22Rv1 (cell line): ENCODE results near the gene GOLPH3.

Experiments
- CTCF ChIP-seq: fragments of 450-650 bp; IDR thresholded peaks from 2 replicates; pipeline ENCODE4 v1.5.1; 2017; ENCODE audit warnings: mild to moderate bottlenecking
- ZFX ChIP-seq: fragments of 450-650 bp; IDR thresholded peaks from 2 replicates; pipeline ENCODE4 v1.6.1; 2017; ENCODE audit warnings: antibody characterized with exemption, borderline replicate concordance

GRCh38 chr5:32082701-32083100, 91.4 kb downstream of the GOLPH3 start:
- TF ChIP-seq CTCF (no peak), ZFX (no peak)
